ENCODE results near the gene OST4. TPM values are rescaled to one million over a fixed set of nuclear protein-coding genes. Genes with fewer than 3 reads are reported as not detected.
"Not testable (repeated sequence)": the region's sequence is repeated elsewhere in the genome, so short reads cannot be mapped to it uniquely, and the experiment has no call there.

OST4 gene
- polyA plus RNA-seq, 4 donors, result 212 to 268 (median 247) TPM

GRCh38 chr2:27080603-27080936, 9.1 kb upstream of the OST4 start:
- no peak for DNase-seq (ENCODE audit: low read depth in 4 of 4, low spot score in 3 of 4)

- DNase-seq (ENCODE audit: low read depth in 4 of 4, low spot score in 3 of 4), result no peak
These were observed 8.7 kb upstream of the OST4 start for GRCh38 chr2:27080140-27080469.

GRCh38 chr2:27079233-27080139, 8.0 kb upstream of the OST4 start:
- no peak for DNase-seq (ENCODE audit: low read depth in 4 of 4, low spot score in 3 of 4)

GRCh38 chr2:27078267-27079194, 7.1 kb upstream of the OST4 start, which contains the start of gene EMILIN1:
Gene EMILIN1 (plus strand): TSS chr2:27078615. CDS start chr2:27079066, 451 bp downstream.
- DNase-seq (ENCODE audit: low read depth in 4 of 4, low spot score in 3 of 4), result peak in 1 of 4 donors; percentile 76

GRCh38 chr2:27077231-27077630, 5.8 kb upstream of the OST4 start:
- no peak for DNase-seq (ENCODE audit: low read depth in 4 of 4, low spot score in 3 of 4)

- DNase-seq (ENCODE audit: low read depth in 4 of 4, low spot score in 3 of 4), result no peak
These were observed 4.9 kb upstream of the OST4 start for GRCh38 chr2:27076323-27076722.

- not testable (repeated sequence) for DNase-seq (ENCODE audit: low read depth in 4 of 4, low spot score in 3 of 4)
These were observed 4.1 kb upstream of the OST4 start for GRCh38 chr2:27075566-27075871.

- no peak for DNase-seq (ENCODE audit: low read depth in 4 of 4, low spot score in 3 of 4)
These were observed 3.5 kb upstream of the OST4 start for GRCh38 chr2:27074738-27075565.

GRCh38 chr2:27073782-27074181, 2.3 kb upstream of the OST4 start:
- DNase-seq (ENCODE audit: low read depth in 4 of 4, low spot score in 3 of 4), result no peak

GRCh38 chr2:27072920-27073319, 1.5 kb upstream of the OST4 start:
- DNase-seq (ENCODE audit: low read depth in 4 of 4, low spot score in 3 of 4), result no peak

GRCh38 chr2:27071990-27072830, 756 bp upstream of the OST4 start:
- peak in 1 of 4 donors; percentile 84 for DNase-seq (ENCODE audit: low read depth in 4 of 4, low spot score in 3 of 4)

GRCh38 chr2:27070653-27071276, 689 bp downstream of the OST4 start:
- no peak for DNase-seq (ENCODE audit: low read depth in 4 of 4, low spot score in 3 of 4)

- DNase-seq (ENCODE audit: low read depth in 4 of 4, low spot score in 3 of 4), result no peak
These were observed 1.4 kb downstream of the OST4 start for GRCh38 chr2:27069961-27070618.

- no peak for DNase-seq (ENCODE audit: low read depth in 4 of 4, low spot score in 3 of 4)
These were observed 2.0 kb downstream of the OST4 start for GRCh38 chr2:27069436-27069835.

GRCh38 chr2:27067385-27067784, 4.1 kb downstream of the OST4 start:
- no peak for DNase-seq (ENCODE audit: low read depth in 4 of 4, low spot score in 3 of 4)

- no peak for DNase-seq (ENCODE audit: low read depth in 4 of 4, low spot score in 3 of 4)
These were observed 6.3 kb downstream of the OST4 start for GRCh38 chr2:27065128-27065527.

GRCh38 chr2:27060323-27060722, 11.1 kb downstream of the OST4 start:
- no peak for DNase-seq (ENCODE audit: low read depth in 4 of 4, low spot score in 3 of 4)

- no peak for DNase-seq (ENCODE audit: low read depth in 4 of 4, low spot score in 3 of 4)
These were observed 12.2 kb downstream of the OST4 start for GRCh38 chr2:27059141-27059820.

All from left renal pelvis (tissue), 4 donors.